GM23248 (cell line): ENCODE results near the gene ARHGEF7.

Source experiments
- EZH2 ChIP-seq: fragments of 200-600 bp; sonication (generic); IDR thresholded peaks from 2 replicates; pipeline ENCODE4 v1.6.1; 2018; ENCODE audit warnings: antibody characterized with exemption, mild to moderate bottlenecking; ENCODE audit not compliant: insufficient read depth, poor library complexity, severe bottlenecking
- EZH2phosphoT487 ChIP-seq: fragments of 200-600 bp; sonication (generic); IDR thresholded peaks from 2 replicates; pipeline ENCODE4 v1.6.1; 2018; ENCODE audit warnings: antibody characterized with exemption, moderate library complexity, mild to moderate bottlenecking, low read depth; ENCODE audit not compliant: insufficient read depth

GRCh38 chr13:111295886-111296285 lies 180.8 kb downstream of the ARHGEF7 start:
- TF ChIP-seq EZH2 (no peak), EZH2phosphoT487 (no peak)
